Loucy (cell line): ENCODE measurements around the gene NDUFV1.

Experiments
- H2AFZ ChIP-seq: fragments of 200-600 bp; sonication (generic); 2 replicates; pipeline ENCODE4 v1.6.0; 2016; ENCODE audit warnings: antibody characterized with exemption, mild to moderate bottlenecking, low read length, moderate library complexity
- H3F3A ChIP-seq: fragments of 200-600 bp; 2 replicates; pipeline ENCODE4 v1.6.0; 2016; ENCODE audit warnings: antibody characterized with exemption, low read depth, mild to moderate bottlenecking
- H3K27me3 ChIP-seq: fragments of 200-600 bp; sonication (generic); 2 replicates; pipeline ENCODE4 v1.6.1; 2014; ENCODE audit warnings: low read length, mild to moderate bottlenecking; ENCODE audit not compliant: insufficient read depth, poor library complexity, severe bottlenecking
- H3K36me3 ChIP-seq: fragments of 200-600 bp; sonication (generic); 2 replicates; pipeline ENCODE4 v1.6.1; 2016; ENCODE audit warnings: low read length; ENCODE audit not compliant: insufficient read depth
- H3K4me1 ChIP-seq: fragments of 200-600 bp; sonication (generic); 2 replicates; pipeline ENCODE4 v1.5.1; 2014; ENCODE audit warnings: low read length, mild to moderate bottlenecking; ENCODE audit not compliant: insufficient read depth, poor library complexity, severe bottlenecking
- H3K4me2 ChIP-seq: fragments of 200-600 bp; sonication (generic); 2 replicates; pipeline ENCODE4 v1.6.0; 2014; ENCODE audit warnings: antibody characterized with exemption, low read length, low read depth, mild to moderate bottlenecking; ENCODE audit not compliant: poor library complexity, severe bottlenecking
- H3K4me3 ChIP-seq: fragments of 200-600 bp; sonication (generic); 2 replicates; pipeline ENCODE4 v1.5.1; 2014; ENCODE audit warnings: low read length, mild to moderate bottlenecking, mixed read lengths; ENCODE audit not compliant: poor library complexity, severe bottlenecking
- H3K79me2 ChIP-seq: fragments of 200-600 bp; sonication (generic); 2 replicates; pipeline ENCODE4 v1.6.1; 2014; ENCODE audit warnings: low read length; ENCODE audit not compliant: insufficient read depth
- H3K9ac ChIP-seq: fragments of 200-600 bp; sonication (generic); 2 replicates; pipeline ENCODE4 v1.6.0; 2014; ENCODE audit warnings: mild to moderate bottlenecking, low read depth, low read length, moderate library complexity; ENCODE audit not compliant: poor library complexity, severe bottlenecking
- H3K9me2 ChIP-seq: fragments of 200-600 bp; sonication (generic); replicated peaks from 2 replicates; pipeline ENCODE4 v1.6.1; 2016; ENCODE audit warnings: low read depth, low read length, mixed read lengths
- H3K9me3 ChIP-seq: fragments of 200-600 bp; sonication (generic); 2 replicates; pipeline ENCODE4 v1.6.1; 2014; ENCODE audit warnings: mild to moderate bottlenecking, antibody characterized with exemption, low read length, low read depth; ENCODE audit not compliant: insufficient read depth
- H4K20me1 ChIP-seq: fragments of 200-600 bp; sonication (generic); 2 replicates; pipeline ENCODE4 v1.6.0; 2014; ENCODE audit warnings: antibody characterized with exemption, low read length, mild to moderate bottlenecking; ENCODE audit not compliant: insufficient read depth, poor library complexity, severe bottlenecking
- CTCF ChIP-seq: fragments of 200-600 bp; sonication (generic); conservative IDR thresholded peaks from 2 replicates; pipeline ENCODE4 v1.5.1; 2014; ENCODE audit warnings: mild to moderate bottlenecking, antibody characterized with exemption, low read length
- EZH2phosphoT487 ChIP-seq: fragments of 200-600 bp; IDR thresholded peaks from 2 replicates; pipeline ENCODE4 v1.6.1; 2018; ENCODE audit warnings: antibody characterized with exemption, mild to moderate bottlenecking, moderate library complexity, borderline replicate concordance

NDUFV1 gene

GRCh38 chr11:67606492-67607295 is at the start of gene NDUFV1:
TSS of gene NDUFV1 (plus strand) at chr11:67606936. CDS start at chr11:67607005, 69 bp downstream.
- peaks cover 5% of the 10 kb centered on the region; the same call in 1 of the 2 replicates for H3K9me3 ChIP-seq
- no peak within 1 kb of the TSS for H2AFZ ChIP-seq
- no peaks in the 10 kb centered on the region for H4K20me1 ChIP-seq
- H3K9me2 ChIP-seq = no peaks in the 10 kb centered on the region
- H3K4me2 ChIP-seq = peak within 1 kb of the TSS; percentile 87
- peak within 1 kb of the TSS; percentile 95 for H3K4me3 ChIP-seq
- H3K36me3 ChIP-seq = peaks cover 2% of the 10 kb centered on the region; the same call in 1 of the 2 replicates
- peaks cover 54% of the 10 kb centered on the region for H3K4me1 ChIP-seq
- H3K79me2 ChIP-seq = peaks cover 28% of the 10 kb centered on the region
- peak within 1 kb of the TSS; percentile 86 for H3K9ac ChIP-seq
- H3K27me3 ChIP-seq = no peaks in the 10 kb centered on the region
- H3F3A ChIP-seq = peaks cover 2% of the 10 kb centered on the region; the same call in 1 of the 2 replicates
- TF ChIP-seq EZH2phosphoT487 (no peak), CTCF (peak; percentile 36)

GRCh38 chr11:67558084-67558772 is 48.5 kb upstream of the NDUFV1 start:
- Histone ChIP-seq H3K79me2 (no peaks in the 10 kb centered on the region), H3K4me2 (no peak overlapping the region), H3K9me3 (no peaks in the 10 kb centered on the region), H3K9ac (no peak overlapping the region), H3K4me3 (no peak overlapping the region), H3K27me3 (no peaks in the 10 kb centered on the region), H4K20me1 (no peaks in the 10 kb centered on the region), H3K4me1 (no peaks in the 10 kb centered on the region), H3F3A (no peaks in the 10 kb centered on the region), H3K36me3 (no peaks in the 10 kb centered on the region), H2AFZ (no peak overlapping the region), H3K9me2 (no peaks in the 10 kb centered on the region)
- TF ChIP-seq CTCF (no peak), EZH2phosphoT487 (no peak)

- Histone ChIP-seq H3K27me3 (no peaks in the 10 kb centered on the region), H3K36me3 (no peaks in the 10 kb centered on the region), H3K4me1 (no peaks in the 10 kb centered on the region), H4K20me1 (no peaks in the 10 kb centered on the region), H3K4me3 (no peak overlapping the region), H2AFZ (no peak overlapping the region), H3K79me2 (no peaks in the 10 kb centered on the region), H3F3A (no peaks in the 10 kb centered on the region), H3K9me3 (no peaks in the 10 kb centered on the region), H3K9ac (no peak overlapping the region), H3K4me2 (no peak overlapping the region), H3K9me2 (no peaks in the 10 kb centered on the region)
- TF ChIP-seq CTCF = no peak
- no peak for TF ChIP-seq EZH2phosphoT487
Observed at GRCh38 chr11:67561971-67562619, 44.6 kb upstream of the NDUFV1 start.
